ENCODE measurements around the gene TRAPPC4.
"Not testable (repeated sequence)": the region's sequence is repeated elsewhere in the genome, so short reads cannot be mapped to it uniquely, and the experiment has no call there.

Gene TRAPPC4

DNA sequence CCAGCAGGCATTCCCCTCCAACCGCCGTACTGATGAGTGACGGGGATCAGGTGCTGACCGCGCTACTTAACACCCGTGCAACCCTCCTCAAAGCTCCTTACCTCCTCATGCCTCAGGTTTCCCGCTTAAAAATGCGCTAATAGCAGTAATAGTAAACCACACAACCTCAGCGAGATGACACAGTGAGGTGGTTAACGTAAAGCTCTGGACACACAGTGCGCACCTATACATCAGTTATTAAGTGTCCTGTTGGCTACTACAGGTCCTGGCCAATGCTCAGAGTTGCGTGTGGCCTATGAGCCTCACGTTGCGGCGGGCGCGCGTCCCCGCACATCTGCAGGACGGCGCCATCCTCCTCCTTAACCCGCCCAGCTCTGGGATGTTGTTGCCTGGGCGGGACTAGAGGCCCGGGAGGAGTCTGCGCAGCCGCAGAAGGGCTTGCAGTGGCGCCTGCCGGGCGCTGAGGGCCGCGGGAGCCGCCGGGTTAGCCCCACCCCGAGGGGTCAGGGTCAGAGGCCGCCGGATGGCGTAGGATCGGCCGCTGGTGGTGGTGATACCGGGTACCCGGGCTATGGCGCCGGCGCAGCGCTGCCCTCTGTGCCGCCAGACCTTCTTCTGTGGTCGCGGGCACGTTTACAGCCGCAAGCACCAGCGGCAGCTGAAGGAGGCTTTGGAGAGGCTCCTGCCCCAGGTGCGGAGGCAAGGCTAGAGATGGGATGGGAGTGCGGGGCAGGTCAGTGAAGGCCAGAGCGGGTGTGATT, 20.8 kb upstream of the TRAPPC4 start, which contains the start of gene CENATAC:
TSS of gene CENATAC (plus strand) at position 512 of the 761 bp plus-strand sequence. CDS start at position 572, 60 bp downstream.
- peaks cover 25% of the 10 kb centered on the region for H3K4me1 Mint-ChIP-seq (ENCODE audit: low read depth)
- no peaks in the 10 kb centered on the region for H3K27me3 Mint-ChIP-seq (ENCODE audit: low read depth)
- no peaks in the 10 kb centered on the region for H3K9me3 Mint-ChIP-seq
- H3K4me3 Mint-ChIP-seq = peak within 1 kb of the TSS; percentile 97
- peaks cover 41% of the 10 kb centered on the region for H3K36me3 Mint-ChIP-seq (ENCODE audit: low read depth)
- H3K27ac Mint-ChIP-seq = peak within 1 kb of the TSS; percentile 97
- peak; percentile 97 for DNase-seq (ENCODE audit: low spot score)

GRCh38 chr11:118998388-118998717, 20.2 kb upstream of the TRAPPC4 start:
- Mint-ChIP-seq H3K27ac (peak overlapping the region; percentile 97), H3K4me1 (ENCODE audit: low read depth) (peaks cover 25% of the 10 kb centered on the region), H3K36me3 (ENCODE audit: low read depth) (peaks cover 46% of the 10 kb centered on the region)

DNA sequence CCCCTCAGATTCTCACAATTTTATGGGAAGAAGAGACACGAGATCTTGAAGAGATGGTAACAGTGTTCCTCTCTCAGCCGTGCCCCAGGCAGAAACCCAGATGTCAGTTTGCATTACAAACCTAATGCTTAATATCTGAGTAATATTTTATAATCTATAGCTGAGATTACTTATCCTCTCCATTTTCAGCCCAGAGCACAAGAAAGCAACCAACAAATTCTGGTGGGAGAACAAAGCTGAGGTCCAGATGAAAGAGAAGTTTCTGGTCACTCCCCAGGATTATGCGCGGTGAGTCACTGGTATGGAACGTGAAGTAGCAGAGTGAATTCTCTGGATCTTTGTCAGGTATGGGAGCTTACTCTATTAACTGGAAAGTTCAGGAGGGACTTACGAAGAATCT, 19.7 kb upstream of the TRAPPC4 start:
- H3K27me3 Mint-ChIP-seq (ENCODE audit: low read depth) = no peaks in the 10 kb centered on the region
- H3K36me3 Mint-ChIP-seq (ENCODE audit: low read depth) = peaks cover 46% of the 10 kb centered on the region
- no peaks in the 10 kb centered on the region for H3K9me3 Mint-ChIP-seq
- H3K4me1 Mint-ChIP-seq (ENCODE audit: low read depth) = peaks cover 25% of the 10 kb centered on the region
- H3K27ac Mint-ChIP-seq = peak overlapping the region; percentile 97
- H3K4me3 Mint-ChIP-seq = peak overlapping the region; percentile 97
- no peak for DNase-seq (ENCODE audit: low spot score)

More at GRCh38 chr11:118998388-118998717, 20.2 kb upstream of the TRAPPC4 start:
- no peak for DNase-seq (ENCODE audit: low spot score)
- no peaks in the 10 kb centered on the region for H3K9me3 Mint-ChIP-seq
- H3K4me3 Mint-ChIP-seq = peak overlapping the region; percentile 97
- no peaks in the 10 kb centered on the region for H3K27me3 Mint-ChIP-seq (ENCODE audit: low read depth)

DNA sequence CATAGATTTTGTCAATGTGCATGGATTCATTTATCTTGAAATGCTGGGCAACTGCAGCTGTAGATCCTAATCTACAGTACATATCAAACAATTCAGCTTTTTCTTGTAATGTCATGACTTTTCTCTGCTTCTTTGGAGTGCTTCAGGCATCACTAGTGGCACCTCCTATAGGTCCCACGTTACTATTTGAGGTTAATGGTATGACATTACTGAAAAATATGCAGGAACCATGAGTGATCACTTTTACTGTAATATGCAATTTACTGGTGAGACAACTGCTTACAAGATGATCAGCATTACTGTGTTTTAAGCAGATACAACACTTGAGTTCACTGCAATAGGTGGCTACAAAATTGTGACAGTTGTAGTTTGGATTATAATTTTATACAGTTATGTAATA, 17.7 kb upstream of the TRAPPC4 start:
- DNase-seq (ENCODE audit: low spot score) = no peak
- Mint-ChIP-seq H3K27me3 (ENCODE audit: low read depth) (no peaks in the 10 kb centered on the region), H3K4me3 (no peak overlapping the region), H3K4me1 (ENCODE audit: low read depth) (peaks cover 25% of the 10 kb centered on the region), H3K9me3 (no peaks in the 10 kb centered on the region), H3K36me3 (ENCODE audit: low read depth) (peaks cover 49% of the 10 kb centered on the region), H3K27ac (no peak overlapping the region)

- Mint-ChIP-seq H3K4me3 (no peak overlapping the region), H3K9me3 (no peaks in the 10 kb centered on the region), H3K27me3 (ENCODE audit: low read depth) (no peaks in the 10 kb centered on the region), H3K27ac (no peak overlapping the region), H3K36me3 (ENCODE audit: low read depth) (peaks cover 29% of the 10 kb centered on the region), H3K4me1 (ENCODE audit: low read depth) (no peaks in the 10 kb centered on the region)
- DNase-seq (ENCODE audit: low spot score) = no peak
Measured at GRCh38 chr11:119006656-119007055, 11.9 kb upstream of the TRAPPC4 start.

- Mint-ChIP-seq H3K4me3 (no peak overlapping the region), H3K27ac (no peak overlapping the region), H3K36me3 (ENCODE audit: low read depth) (peaks cover 52% of the 10 kb centered on the region), H3K9me3 (no peaks in the 10 kb centered on the region), H3K4me1 (ENCODE audit: low read depth) (peaks cover 16% of the 10 kb centered on the region), H3K27me3 (ENCODE audit: low read depth) (no peaks in the 10 kb centered on the region)
- no peak for DNase-seq (ENCODE audit: low spot score)
Measured at GRCh38 chr11:119011476-119012053, 7.0 kb upstream of the TRAPPC4 start.

DNA sequence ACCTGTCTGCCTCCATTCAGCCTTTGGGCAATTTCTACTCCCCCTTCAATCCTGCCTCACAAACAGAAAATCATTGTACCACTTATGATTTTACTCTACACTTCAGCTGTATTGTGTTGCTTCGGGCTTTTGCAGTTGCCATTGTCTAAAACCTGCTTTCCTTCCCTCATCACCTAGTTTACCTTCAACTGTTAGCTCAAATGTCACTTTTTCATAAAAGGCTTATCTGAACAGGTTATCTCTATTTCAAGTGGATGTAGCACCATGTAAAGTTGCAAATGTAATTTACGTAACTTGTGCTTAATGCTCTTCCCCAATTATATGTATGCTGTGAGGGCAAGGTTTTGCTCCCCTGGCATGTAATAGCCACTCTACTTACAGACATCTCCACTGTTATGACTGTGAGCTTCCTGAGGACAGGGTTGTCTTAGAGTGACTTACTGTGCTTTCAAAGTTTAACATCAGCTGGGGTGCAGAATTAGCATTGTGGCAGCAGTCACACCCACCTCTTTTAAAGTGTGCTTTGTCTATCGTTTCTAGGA, 5.9 kb upstream of the TRAPPC4 start:
- peaks cover 55% of the 10 kb centered on the region for H3K36me3 Mint-ChIP-seq (ENCODE audit: low read depth)

GRCh38 chr11:119014209-119014924, 4.2 kb upstream of the TRAPPC4 start:
- Mint-ChIP-seq H3K9me3 (no peaks in the 10 kb centered on the region), H3K27ac (no peak overlapping the region), H3K4me3 (no peak overlapping the region), H3K36me3 (ENCODE audit: low read depth) (peaks cover 62% of the 10 kb centered on the region), H3K4me1 (ENCODE audit: low read depth) (peaks cover 22% of the 10 kb centered on the region), H3K27me3 (ENCODE audit: low read depth) (no peaks in the 10 kb centered on the region)
- no peak for DNase-seq (ENCODE audit: low spot score)

More for the DNA sequence above, 5.9 kb upstream of the TRAPPC4 start:
- H3K27me3 Mint-ChIP-seq (ENCODE audit: low read depth) = no peaks in the 10 kb centered on the region
- H3K27ac Mint-ChIP-seq = peak overlapping the region; percentile 73
- DNase-seq (ENCODE audit: low spot score) = no peak
- no peak overlapping the region for H3K4me3 Mint-ChIP-seq
- H3K9me3 Mint-ChIP-seq = no peaks in the 10 kb centered on the region
- peaks cover 22% of the 10 kb centered on the region for H3K4me1 Mint-ChIP-seq (ENCODE audit: low read depth)

GRCh38 chr11:119015054-119015611, 3.4 kb upstream of the TRAPPC4 start:
- Mint-ChIP-seq H3K27me3 (ENCODE audit: low read depth) (no peaks in the 10 kb centered on the region), H3K36me3 (ENCODE audit: low read depth) (peaks cover 65% of the 10 kb centered on the region), H3K27ac (no peak overlapping the region), H3K9me3 (no peaks in the 10 kb centered on the region), H3K4me3 (peak overlapping the region; percentile 18), H3K4me1 (ENCODE audit: low read depth) (peaks cover 28% of the 10 kb centered on the region)
- DNase-seq (ENCODE audit: low spot score) = no peak

GRCh38 chr11:119016216-119017009, 2.2 kb upstream of the TRAPPC4 start:
- DNase-seq (ENCODE audit: low spot score) = no peak
- Mint-ChIP-seq H3K4me1 (ENCODE audit: low read depth) (peaks cover 33% of the 10 kb centered on the region), H3K4me3 (peak overlapping the region; percentile 99), H3K27me3 (ENCODE audit: low read depth) (no peaks in the 10 kb centered on the region), H3K27ac (peak overlapping the region; percentile 26), H3K9me3 (no peaks in the 10 kb centered on the region), H3K36me3 (ENCODE audit: low read depth) (peaks cover 69% of the 10 kb centered on the region)

DNA sequence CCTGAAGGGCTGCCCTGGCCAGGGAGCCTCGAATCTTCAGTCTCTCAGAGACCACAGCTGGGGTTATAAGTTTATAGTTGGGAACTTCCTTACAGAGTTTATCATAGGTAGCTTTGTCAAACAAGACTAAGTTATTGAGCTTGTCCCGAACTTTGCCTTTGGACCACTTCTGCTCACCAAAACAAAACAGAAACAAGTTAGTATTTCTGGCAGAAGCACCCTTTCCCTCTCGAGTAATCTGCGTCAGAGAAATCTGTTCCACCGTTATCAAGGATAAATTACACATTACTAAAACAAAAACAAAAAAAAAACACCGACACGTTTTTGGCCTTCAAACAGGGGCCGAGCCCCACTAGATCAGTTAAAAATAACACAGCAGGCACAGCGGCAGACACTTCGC, 1.2 kb upstream of the TRAPPC4 start:
- Mint-ChIP-seq H3K4me1 (ENCODE audit: low read depth) (peaks cover 35% of the 10 kb centered on the region), H3K4me3 (peak overlapping the region; percentile 99), H3K27ac (peak overlapping the region; percentile 100), H3K36me3 (ENCODE audit: low read depth) (peaks cover 74% of the 10 kb centered on the region)
- H3K27me3 Mint-ChIP-seq (ENCODE audit: low read depth); H3K9me3 Mint-ChIP-seq; DNase-seq (ENCODE audit: low spot score): not testable (repeated sequence)

DNA sequence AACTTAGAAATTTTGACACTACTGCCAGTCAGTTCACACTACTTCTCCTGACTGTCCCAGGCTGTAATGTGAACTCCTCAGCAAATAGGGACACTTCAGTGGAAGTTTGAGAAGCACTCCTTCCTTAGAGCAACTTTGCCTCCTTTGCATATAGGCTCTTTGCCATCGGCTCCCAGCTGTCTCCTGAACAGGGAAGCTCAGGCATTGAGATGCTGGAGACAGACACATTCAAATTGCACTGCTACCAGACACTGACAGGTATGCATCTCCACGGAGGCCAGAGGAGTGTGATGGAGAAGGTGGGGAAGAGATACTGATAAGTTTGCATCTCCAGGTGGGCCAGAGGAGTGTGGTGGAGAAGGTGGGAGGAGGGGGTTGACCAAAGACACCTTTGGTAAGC, 1.4 kb downstream of the TRAPPC4 start:
- H3K4me1 Mint-ChIP-seq (ENCODE audit: low read depth) = peaks cover 43% of the 10 kb centered on the region
- DNase-seq (ENCODE audit: low spot score) = no peak
- peak overlapping the region; percentile 99 for H3K4me3 Mint-ChIP-seq
- peak overlapping the region; percentile 100 for H3K27ac Mint-ChIP-seq
- no peaks in the 10 kb centered on the region for H3K27me3 Mint-ChIP-seq (ENCODE audit: low read depth)
- H3K9me3 Mint-ChIP-seq = no peaks in the 10 kb centered on the region
- H3K36me3 Mint-ChIP-seq (ENCODE audit: low read depth) = peaks cover 71% of the 10 kb centered on the region

DNA sequence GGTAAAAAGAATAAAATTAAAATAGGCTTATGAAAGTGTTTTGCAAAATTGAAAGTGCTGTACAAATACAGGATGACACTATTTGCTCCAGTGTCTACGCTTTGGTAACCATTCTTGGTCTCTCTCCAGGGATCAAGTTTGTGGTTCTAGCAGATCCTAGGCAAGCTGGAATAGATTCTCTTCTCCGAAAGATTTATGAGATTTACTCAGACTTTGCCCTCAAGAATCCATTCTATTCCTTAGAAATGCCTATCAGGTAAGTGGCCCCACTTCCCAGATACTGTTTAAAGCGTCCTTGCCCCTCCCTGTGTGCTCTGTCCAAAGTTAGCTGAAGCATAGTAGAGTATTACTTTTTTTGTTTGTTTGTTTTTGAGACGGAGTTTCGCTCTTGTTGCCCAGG, 3.1 kb downstream of the TRAPPC4 start:
- Mint-ChIP-seq H3K36me3 (ENCODE audit: low read depth) (peaks cover 59% of the 10 kb centered on the region), H3K4me1 (ENCODE audit: low read depth) (peaks cover 30% of the 10 kb centered on the region)
- DNase-seq (ENCODE audit: low spot score) = no peak

More for the DNA sequence above, 3.1 kb downstream of the TRAPPC4 start:
- no peaks in the 10 kb centered on the region for H3K9me3 Mint-ChIP-seq
- H3K27ac Mint-ChIP-seq = peak overlapping the region; percentile 47
- no peak overlapping the region for H3K4me3 Mint-ChIP-seq
- H3K27me3 Mint-ChIP-seq (ENCODE audit: low read depth) = no peaks in the 10 kb centered on the region
